Endothelial cell of umbilical vein (primary cell): ENCODE measurements around the gene PRRT1B. TPM values are rescaled to one million over a fixed set of nuclear protein-coding genes. Genes with fewer than 3 reads are reported as not detected.

Experiments
- BruUV-seq: library from RNA; stranded (reverse); fragments of 400-500 nt; replicated peaks from 2 replicates; lab custom pipeline; 2021; lab: Mats Ljungman, UMichigan
- CTCF ChIA-PET: fragments of 300-600, 350-600 bp; sonication (Branson Sonifier 250); formaldehyde crosslinking; loops from one replicate; lab custom pipeline; 2021; ENCODE audit warnings: antibody characterized with exemption, inconsistent platforms; lab: Charles Lee
- POLR2A ChIA-PET: fragments of 300-600, 350-600 bp; sonication (Branson Sonifier 250); formaldehyde crosslinking; loops from one replicate; lab custom pipeline; 2021; ENCODE audit warnings: antibody characterized with exemption, inconsistent platforms; lab: Charles Lee
- DNase-seq: peaks from one replicate; pipeline ENCODE4 v3.0.0-alpha.2; 2011; ENCODE audit warnings: low read depth, low spot score
- FAIRE-seq: peaks from 2 replicates; lab custom pipeline; 2011; peaks lifted over from hg19 to GRCh38; lab: Jason Lieb, UNC
- H2AFZ ChIP-seq: 2 replicates; pipeline ENCODE4 v1.6.0; 2012; ENCODE audit warnings: low read depth, low read length, control low read depth, inconsistent platforms
- H3K27ac ChIP-seq: 2 replicates; pipeline ENCODE4 v1.5.1; 2011; ENCODE audit warnings: low read depth, mild to moderate bottlenecking, control low read depth, low read length, moderate library complexity; ENCODE audit not compliant: insufficient read depth
- H3K27me3 ChIP-seq, 2 experiments: 2 replicates each; pipeline versions ENCODE4 v1.6.0 to v1.6.1; 2011; ENCODE audit warnings: low read length in 2 of 2, mixed read lengths in 1 of 2; ENCODE audit not compliant: control insufficient read depth in 2 of 2, insufficient read depth in 2 of 2
- H3K36me3 ChIP-seq, 2 experiments: 2 replicates in 1 of 2; 3 replicates in 1 of 2; pipeline ENCODE4 v1.5.1; 2011; ENCODE audit warnings: low read length in 2 of 2, mild to moderate bottlenecking in 1 of 2, moderate library complexity in 1 of 2; ENCODE audit not compliant: control insufficient read depth in 2 of 2, insufficient read depth in 2 of 2; ENCODE audit errors: extremely low read depth in 1 of 2
- H3K4me1 ChIP-seq: 3 replicates; pipeline ENCODE4 v1.5.1; 2011; ENCODE audit warnings: mild to moderate bottlenecking, low read length; ENCODE audit not compliant: control insufficient read depth, insufficient read depth; ENCODE audit errors: extremely low read depth
- H3K4me2 ChIP-seq: 2 replicates; pipeline ENCODE4 v1.6.1; 2011; ENCODE audit warnings: low read length, control low read depth, mixed read lengths; ENCODE audit not compliant: insufficient read depth
- H3K4me3 ChIP-seq, 3 experiments: fragments of 200-600 bp in 1 of 3; sonication (generic), shearing (Covaris generic) in 1 of 3; replicated peaks in 1 of 3; 2 replicates each; pipeline ENCODE4 v1.5.1; 2011 to 2016; ENCODE audit warnings: control low read depth in 3 of 3, low read length in 3 of 3, mild to moderate bottlenecking in 2 of 3, inconsistent platforms in 1 of 3, low read depth in 1 of 3, moderate library complexity in 1 of 3; ENCODE audit not compliant: insufficient read depth in 1 of 3
- H3K79me2 ChIP-seq: 2 replicates; pipeline ENCODE4 v1.6.0; 2012; ENCODE audit warnings: low read length, inconsistent platforms; ENCODE audit not compliant: control insufficient read depth, insufficient read depth
- H3K9ac ChIP-seq: replicated peaks from 2 replicates; pipeline ENCODE3; 2011; ENCODE audit warnings: low read length, control low read depth; ENCODE audit not compliant: insufficient read depth; ENCODE audit errors: extremely low read depth
- H3K9me1 ChIP-seq: replicated peaks from 3 replicates; pipeline ENCODE4 v1.6.0; 2011; ENCODE audit warnings: mild to moderate bottlenecking, low read length; ENCODE audit not compliant: control insufficient read depth, insufficient read depth; ENCODE audit errors: extremely low read depth
- H3K9me3 ChIP-seq: replicated peaks from 2 replicates; pipeline ENCODE4 v1.5.1; 2012; ENCODE audit warnings: low read length, inconsistent platforms; ENCODE audit not compliant: control insufficient read depth, insufficient read depth
- H4K20me1 ChIP-seq: replicated peaks from 2 replicates; pipeline ENCODE3; 2011; ENCODE audit warnings: mild to moderate bottlenecking, low read length; ENCODE audit not compliant: control insufficient read depth, insufficient read depth; ENCODE audit errors: extremely low read depth
- JUN ChIP-seq: IDR thresholded peaks from 2 replicates; pipeline ENCODE4 v1.6.1; 2011; ENCODE audit warnings: borderline replicate concordance, low read depth; ENCODE audit not compliant: insufficient read length, insufficient read depth
- POLR2A ChIP-seq: IDR thresholded peaks from 2 replicates; pipeline ENCODE4 v1.6.1; 2012; ENCODE audit warnings: low read depth, mild to moderate bottlenecking, control low read depth, low read length
- POLR2AphosphoS5 ChIP-seq: IDR thresholded peaks from 2 replicates; pipeline ENCODE4 v1.6.1; 2012; ENCODE audit warnings: low read depth, mild to moderate bottlenecking, control low read depth, low read length, moderate library complexity; ENCODE audit not compliant: insufficient read depth
- dilution Hi-C: fragments of 300-500 bp; cut with MboI; formaldehyde crosslinking; loops from one replicate; pipeline ENCODE4 v1.15.0; 2019; ENCODE audit warnings: low sequenced_read_pairs; ENCODE audit not compliant: extremely low pct_ligation_motif_present
- intact Hi-C: fragments of 100-400 bp; cut with micrococcal nuclease; formaldehyde crosslinking; loops from one replicate; pipeline ENCODE4 v1.10.0; 2022
- polyA plus RNA-seq, 4 experiments: library from polyadenylated mRNA; depleted of rRNA in 3 of 4; stranded (reverse) in 3 of 4; unstranded in 1 of 4; fragments of >200 nt; gene quantifications; 2 replicates each; pipeline versions ENCODE4 v1.2.1 to v1.2.3, GENCODE V29; 2011 to 2012; ENCODE audit warnings: missing spikeins in 1 of 4
- total RNA-seq: library from RNA; stranded (reverse); gene quantifications from 2 replicates; pipeline ENCODE4 v1.2.3, GENCODE V29; 2021

The PRRT1B gene
- total and polyA plus RNA-seq, 2 donors (not counting 3 experiments of a cell fraction or from before 2014, with no cell fraction given), result not detected

DNA sequence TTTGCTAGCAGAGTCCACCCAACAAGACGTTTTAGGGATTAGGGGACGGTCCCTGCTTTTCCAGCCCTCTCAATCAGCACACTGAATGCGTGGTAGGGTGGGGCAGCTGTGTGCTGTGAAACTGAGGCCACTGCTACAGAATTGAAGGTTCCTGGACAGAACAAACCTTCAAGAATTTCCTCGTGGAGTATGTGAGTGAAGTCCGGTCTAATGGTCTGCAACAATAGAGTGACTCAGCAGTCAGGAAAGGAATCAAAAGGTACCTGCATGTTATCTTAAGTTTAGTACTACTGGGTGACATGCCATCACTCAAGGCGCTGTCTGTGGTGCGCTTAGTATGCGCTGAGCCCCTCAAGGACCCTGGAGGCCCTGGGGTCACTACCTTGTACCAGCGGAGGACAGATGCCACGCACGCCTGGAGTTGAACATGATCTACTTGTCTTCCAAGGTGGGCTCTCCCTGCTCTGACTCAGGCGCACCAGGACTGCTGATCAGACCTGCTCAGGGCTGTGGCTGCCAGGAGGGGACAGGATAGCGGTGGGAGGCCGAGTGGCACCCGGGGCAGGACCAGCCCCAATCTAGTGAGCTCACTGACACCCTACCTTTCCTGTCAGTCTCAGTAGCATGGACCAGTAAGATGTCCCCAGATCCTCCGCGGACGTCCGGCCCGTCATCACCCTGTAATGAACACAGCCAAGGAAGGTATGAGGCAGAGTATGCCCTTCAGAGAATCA, 50.5 kb downstream of the PRRT1B start:
- POLR2A ChIA-PET, result no interaction called here
- FAIRE-seq (peak; percentile 95), DNase-seq (peak; percentile 67)
- H3K9me1 ChIP-seq, result no peaks in the 10 kb centered on the region
- peak overlapping the region; percentile 12 for H3K9ac ChIP-seq
- H3K4me2 ChIP-seq, result no peak overlapping the region
- peaks cover 5 to 47% of the 10 kb centered on the region in 2 experiments for H3K36me3 ChIP-seq
- no peak overlapping the region for H2AFZ ChIP-seq
- no TSS peak for BruUV-seq
- dilution Hi-C loops (no loop called here), intact Hi-C loops (no loop called here)
- CTCF ChIA-PET, result no interaction called here
- H3K27me3 ChIP-seq, result no peaks in the 10 kb centered on the region
- H3K4me1 ChIP-seq, result peaks cover 14% of the 10 kb centered on the region
- TF ChIP-seq JUN (peak; percentile 45), POLR2AphosphoS5 (no peak)
- H3K4me3 ChIP-seq, result no peak overlapping the region
- no peaks in the 10 kb centered on the region for H4K20me1 ChIP-seq
- no peaks in the 10 kb centered on the region for H3K79me2 ChIP-seq
- peak overlapping the region; percentile 58 for H3K27ac ChIP-seq
- no peaks in the 10 kb centered on the region for H3K9me3 ChIP-seq

DNA sequence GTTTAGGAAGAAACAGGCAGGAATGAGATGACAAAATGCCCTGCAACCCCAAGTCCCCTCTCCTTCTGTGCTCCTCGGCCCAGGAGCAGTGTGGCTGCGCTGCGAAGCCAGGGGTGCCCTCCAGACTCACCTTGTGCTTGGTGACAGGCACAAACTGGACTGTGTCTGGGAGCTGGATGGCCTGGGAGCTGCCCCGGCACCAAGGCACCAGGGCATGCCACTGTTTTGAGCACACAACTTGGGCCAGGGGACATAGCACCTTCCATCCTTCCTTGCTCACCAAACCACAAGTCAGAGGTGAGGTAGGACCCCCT, 51.1 kb downstream of the PRRT1B start:
- H3K4me2 ChIP-seq, result no peak overlapping the region
- no peak overlapping the region for H2AFZ ChIP-seq
- DNase-seq (no peak), FAIRE-seq (no peak)
- H4K20me1 ChIP-seq, result no peaks in the 10 kb centered on the region
- TF ChIP-seq POLR2A, result no peak
- no peak overlapping the region for H3K4me3 ChIP-seq
- H3K27me3 ChIP-seq, result no peaks in the 10 kb centered on the region
- no peak overlapping the region for H3K9ac ChIP-seq
- no peaks in the 10 kb centered on the region for H3K79me2 ChIP-seq
- intact Hi-C loops (no loop called here), dilution Hi-C loops (no loop called here)
- ChIA-PET POLR2A (no interaction called here), CTCF (no interaction called here)
- H3K9me1 ChIP-seq, result no peaks in the 10 kb centered on the region
- no peaks in the 10 kb centered on the region for H3K9me3 ChIP-seq
- peaks cover 14% of the 10 kb centered on the region for H3K4me1 ChIP-seq
- no TSS peak for BruUV-seq
- H3K36me3 ChIP-seq, result peaks cover 5 to 47% of the 10 kb centered on the region in 2 experiments
- peak overlapping the region; percentile 58 for H3K27ac ChIP-seq
